ENCODE data around the gene TAPT1.

Gene TAPT1

GRCh38 chr4:16248605-16249004 lies 22.3 kb upstream of the TAPT1 start:
- no peak for DNase-seq (ENCODE audit: low spot score)

GRCh38 chr4:16245241-16245640 lies 19.0 kb upstream of the TAPT1 start:
- DNase-seq (ENCODE audit: low spot score): no peak

GRCh38 chr4:16243285-16243684 lies 17.0 kb upstream of the TAPT1 start:
- DNase-seq (ENCODE audit: low spot score): no peak

GRCh38 chr4:16240300-16240699 lies 14.0 kb upstream of the TAPT1 start:
- no peak for DNase-seq (ENCODE audit: low spot score)

- no peak for DNase-seq (ENCODE audit: low spot score)
These were observed 12.8 kb upstream of the TAPT1 start for GRCh38 chr4:16239086-16239485.

GRCh38 chr4:16238327-16238726 lies 12.1 kb upstream of the TAPT1 start:
- DNase-seq (ENCODE audit: low spot score): no peak

GRCh38 chr4:16237715-16238114 lies 11.4 kb upstream of the TAPT1 start:
- no peak for DNase-seq (ENCODE audit: low spot score)

- no peak for DNase-seq (ENCODE audit: low spot score)
These were observed 10.2 kb upstream of the TAPT1 start for GRCh38 chr4:16236402-16237023.

- DNase-seq (ENCODE audit: low spot score): no peak
These were observed 8.9 kb upstream of the TAPT1 start for GRCh38 chr4:16235209-16235608.

- no peak for DNase-seq (ENCODE audit: low spot score)
These were observed 7.4 kb upstream of the TAPT1 start for GRCh38 chr4:16233569-16234177.

- no peak for DNase-seq (ENCODE audit: low spot score)
These were observed 5.4 kb upstream of the TAPT1 start for GRCh38 chr4:16231570-16232245.

GRCh38 chr4:16230308-16230707 lies 4.0 kb upstream of the TAPT1 start:
- DNase-seq (ENCODE audit: low spot score): no peak

- DNase-seq (ENCODE audit: low spot score): no peak
These were observed 3.3 kb upstream of the TAPT1 start for GRCh38 chr4:16229604-16230003.

- DNase-seq (ENCODE audit: low spot score): no peak
These were observed 1.2 kb upstream of the TAPT1 start for GRCh38 chr4:16227462-16227868.

- peak; percentile 34 for DNase-seq (ENCODE audit: low spot score)
These were observed 668 bp upstream of the TAPT1 start for GRCh38 chr4:16226816-16227461.

GRCh38 chr4:16225167-16225862 lies 956 bp downstream of the TAPT1 start:
- DNase-seq (ENCODE audit: low spot score): peak; percentile 38

- peak; percentile 10 for DNase-seq (ENCODE audit: low spot score)
These were observed 1.8 kb downstream of the TAPT1 start for GRCh38 chr4:16224264-16225166.

- DNase-seq (ENCODE audit: low spot score): no peak
These were observed 3.2 kb downstream of the TAPT1 start for GRCh38 chr4:16222957-16223527.

- no peak for DNase-seq (ENCODE audit: low spot score)
These were observed 7.3 kb downstream of the TAPT1 start for GRCh38 chr4:16218950-16219349.

GRCh38 chr4:16217300-16218051 lies 8.8 kb downstream of the TAPT1 start:
- no peak for DNase-seq (ENCODE audit: low spot score)
